HG02678 (cell line): Measurements from ENCODE around the gene RAD23B.

ENCODE experiments used
- ATAC-seq: cut with Tn5 transposase; IDR thresholded peaks from one replicate; pipeline ENCODE4 v1.9.1; 2021; ENCODE audit warnings: mild to moderate bottlenecking, moderate library complexity; ENCODE audit not compliant: unreplicated experiment

Gene RAD23B

DNA sequence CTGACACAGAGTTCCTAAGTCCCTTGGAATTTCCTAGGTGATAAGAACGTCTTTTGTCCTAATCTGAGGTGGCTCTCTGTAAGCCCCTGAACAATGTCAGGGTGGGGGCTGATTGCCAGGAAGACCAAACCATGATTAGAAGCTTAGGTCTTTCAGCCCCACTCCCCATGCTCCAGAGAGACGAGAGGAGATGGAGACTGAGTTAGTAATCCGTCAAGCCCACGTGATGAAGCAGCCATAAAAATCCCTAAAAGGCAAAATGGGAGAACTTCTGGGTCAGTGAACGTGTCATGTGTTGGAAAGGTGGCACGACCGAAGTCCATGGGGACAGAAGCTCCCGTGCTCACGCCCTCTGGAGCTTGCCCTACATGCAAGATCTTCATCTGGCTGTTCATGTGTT, 85.6 kb downstream of the RAD23B start:
- ATAC-seq = no peak

DNA sequence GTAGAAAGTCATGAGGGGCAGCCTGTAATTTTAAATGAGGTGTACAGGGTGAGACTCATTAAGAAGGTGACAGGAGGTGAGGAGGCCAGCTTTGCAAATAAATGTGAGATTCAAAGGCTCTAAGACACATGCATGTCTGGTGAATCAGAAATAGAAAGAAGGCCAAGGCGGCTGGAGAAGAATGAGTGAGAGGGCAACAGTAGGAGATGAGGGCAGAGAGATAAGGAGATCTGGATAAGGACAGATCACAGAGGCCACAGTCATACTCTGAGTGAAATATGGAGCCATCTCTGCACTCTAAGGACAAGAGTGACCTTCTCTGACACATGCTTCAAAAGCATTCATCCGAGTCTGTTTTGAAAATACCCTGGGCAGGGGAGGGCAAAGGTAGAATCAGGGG, 90.7 kb downstream of the RAD23B start:
- no peak for ATAC-seq

DNA sequence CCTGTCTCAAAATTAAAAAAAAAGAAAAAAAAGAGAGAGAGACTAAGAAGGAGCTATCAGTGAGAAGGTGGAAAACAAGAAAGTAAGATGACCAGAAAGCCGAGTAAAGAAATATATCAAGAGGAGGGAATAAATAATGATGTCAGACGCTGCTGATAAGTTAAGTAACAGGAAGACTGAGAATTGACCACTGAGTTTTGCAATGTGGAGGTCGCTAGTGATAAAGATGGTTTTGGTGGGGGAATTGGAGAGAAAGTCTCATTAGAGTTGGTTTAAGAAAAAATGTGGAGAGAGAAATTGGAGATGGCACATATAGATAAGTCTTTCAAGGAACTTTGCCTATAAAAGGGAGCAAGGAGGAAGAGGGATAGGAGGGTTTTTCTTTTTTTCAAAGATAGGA, 91.9 kb downstream of the RAD23B start:
- no peak for ATAC-seq

DNA sequence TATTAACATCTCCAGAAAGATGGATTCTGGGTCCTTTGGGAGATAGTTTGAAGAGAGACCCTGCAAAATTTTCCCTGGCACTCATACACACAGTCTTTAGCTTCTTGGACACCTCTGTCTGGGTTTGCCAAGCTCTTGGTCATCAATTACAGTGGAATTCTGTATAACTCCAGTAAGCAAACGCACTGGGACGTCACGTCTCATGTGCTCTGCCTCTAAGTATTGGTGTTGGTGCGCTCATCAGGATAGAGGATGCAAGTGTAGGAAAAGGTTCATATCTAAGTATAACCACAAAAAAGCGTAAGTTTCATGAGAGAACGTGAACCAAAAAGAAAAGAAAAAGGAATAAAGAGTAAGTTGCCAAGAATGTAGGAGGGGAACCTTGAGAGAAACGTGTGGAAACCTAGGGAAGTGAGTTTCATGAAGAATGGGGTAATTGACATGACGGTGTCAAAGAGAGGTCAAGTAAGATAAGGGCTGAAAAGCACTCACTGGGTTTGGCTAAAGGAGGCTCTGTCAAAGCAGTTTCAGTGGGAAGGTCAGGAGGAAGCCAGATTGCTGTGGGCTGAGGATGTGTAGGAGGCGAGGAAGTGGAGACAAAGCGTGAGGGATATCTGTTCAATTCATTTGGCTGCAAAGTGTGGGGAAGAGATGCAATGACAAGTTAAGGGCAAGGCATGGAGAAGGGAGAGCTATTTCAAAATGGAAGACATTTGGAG, 92.7 kb downstream of the RAD23B start:
- ATAC-seq = no peak

DNA sequence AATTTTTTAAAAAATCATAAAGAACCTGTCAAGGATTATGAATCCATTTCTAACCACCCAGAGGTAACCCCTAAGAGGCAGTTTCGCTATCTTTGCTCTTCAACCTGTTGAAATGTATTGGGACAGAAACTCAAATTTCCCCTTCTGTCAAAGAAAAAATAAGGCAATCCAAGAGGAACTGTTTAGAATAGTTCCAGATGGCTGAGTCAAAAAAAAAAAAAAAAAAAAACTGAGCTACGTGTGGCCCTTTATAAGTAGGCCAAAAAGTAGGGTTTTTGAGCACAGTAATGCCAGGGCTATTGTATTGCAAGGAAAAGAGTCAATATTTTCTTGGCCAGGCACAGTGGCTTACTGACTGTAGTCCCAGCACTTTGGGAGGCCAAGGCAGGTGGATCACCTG, 94.9 kb downstream of the RAD23B start:
- no peak for ATAC-seq
